ENCODE results near the gene PARD3. TPM values are rescaled to one million over a fixed set of nuclear protein-coding genes. Genes with fewer than 3 reads are reported as not detected.

PARD3 gene
- total and polyA plus RNA-seq, 2 donors (not counting 3 experiments of a cell fraction or from before 2014, with no cell fraction given) = 7.3 to 24.1 TPM

- no TSS peak for BruUV-seq (replicated peaks)
- H2AFZ ChIP-seq (ENCODE audit: low read depth, low read length) = no peak overlapping the region
- no peaks in the 10 kb centered on the region for H3K36me3 ChIP-seq (ENCODE audit: control insufficient read depth in 2 of 2, extremely low read depth in 1 of 2, insufficient read depth in 2 of 2, low read length in 2 of 2)
- H3K27ac ChIP-seq (ENCODE audit: insufficient read depth, low read depth, low read length) = no peak overlapping the region
- no peaks in the 10 kb centered on the region for H3K9me3 ChIP-seq (replicated peaks; ENCODE audit: control insufficient read depth, insufficient read depth, low read length)
- no peak for DNase-seq (ENCODE audit: low read depth, low spot score)
- dilution Hi-C loops (cut with MboI; ENCODE audit: extremely low pct_ligation_motif_present, low sequenced_read_pairs) (no loop called here), intact Hi-C loops (cut with micrococcal nuclease) (no loop called here)
- no peaks in the 10 kb centered on the region for H3K9me1 ChIP-seq (replicated peaks; ENCODE audit: control insufficient read depth, extremely low read depth, insufficient read depth, low read length)
- CTCF ChIA-PET = no interaction called here
- H4K20me1 ChIP-seq (replicated peaks; ENCODE audit: control insufficient read depth, extremely low read depth, insufficient read depth, low read length) = peaks cover 3% of the 10 kb centered on the region
- no peak overlapping the region for H3K4me2 ChIP-seq (ENCODE audit: insufficient read depth, low read length)
- no peak overlapping the region for H3K4me3 ChIP-seq (replicated peaks in 1 of 3; ENCODE audit: insufficient read depth in 1 of 3, low read depth in 1 of 3, low read length in 3 of 3)
- H3K79me2 ChIP-seq (ENCODE audit: control insufficient read depth, insufficient read depth, low read length) = peaks cover 9% of the 10 kb centered on the region
- POLR2A ChIA-PET = no interaction called here
- H3K4me1 ChIP-seq (ENCODE audit: control insufficient read depth, extremely low read depth, insufficient read depth, low read length) = peaks cover 23% of the 10 kb centered on the region
- H3K9ac ChIP-seq (replicated peaks; ENCODE audit: extremely low read depth, insufficient read depth, low read length) = no peak overlapping the region
- FAIRE-seq = no peak
- TF ChIP-seq POLR2A (IDR thresholded peaks at IDR 0.05; ENCODE audit: low read depth, low read length) (no peak), POLR2AphosphoS5 (IDR thresholded peaks at IDR 0.05; ENCODE audit: insufficient read depth, low read depth, low read length) (no peak), EZH2 (IDR thresholded peaks at IDR 0.05; ENCODE audit: borderline replicate concordance, low read depth, low read length, severe bottlenecking) (no peak), CTCF (IDR thresholded peaks at IDR 0.05; ENCODE audit: extremely low read depth in 1 of 2, insufficient read depth in 1 of 2, low read depth in 1 of 2, low read length in 2 of 2) (no peak), FOS (IDR thresholded peaks at IDR 0.05; ENCODE audit: borderline replicate concordance, insufficient read depth, low read length) (no peak), MYC (IDR thresholded peaks at IDR 0.05; ENCODE audit: low read depth, low read length) (no peak), GATA2 (IDR thresholded peaks at IDR 0.05; ENCODE audit: insufficient read depth, insufficient read length, low read depth, low read length) (no peak), MAX (IDR thresholded peaks at IDR 0.05; ENCODE audit: insufficient read depth, insufficient read length) (no peak), JUN (IDR thresholded peaks at IDR 0.05; ENCODE audit: borderline replicate concordance, insufficient read depth, insufficient read length, low read depth) (no peak)
- H3K27me3 ChIP-seq (ENCODE audit: control insufficient read depth in 2 of 2, insufficient read depth in 2 of 2, low read length in 2 of 2) = no peaks in the 10 kb centered on the region
Measured at GRCh38 chr10:34761453-34761852, 53.6 kb downstream of the PARD3 start.
